22Rv1 (cell line): ENCODE data around the gene FAT1.

Experiments
- ZFX ChIP-seq: fragments of 450-650 bp; IDR thresholded peaks from 2 replicates; pipeline ENCODE4 v1.6.1; 2017; ENCODE audit warnings: antibody characterized with exemption, borderline replicate concordance
- TF ChIP-seq, protein P1 (sequence below): fragments of 450-650 bp; IDR thresholded peaks from 2 replicates; pipeline ENCODE4 v1.5.1; 2017; ENCODE audit warnings: mild to moderate bottlenecking

DNA sequence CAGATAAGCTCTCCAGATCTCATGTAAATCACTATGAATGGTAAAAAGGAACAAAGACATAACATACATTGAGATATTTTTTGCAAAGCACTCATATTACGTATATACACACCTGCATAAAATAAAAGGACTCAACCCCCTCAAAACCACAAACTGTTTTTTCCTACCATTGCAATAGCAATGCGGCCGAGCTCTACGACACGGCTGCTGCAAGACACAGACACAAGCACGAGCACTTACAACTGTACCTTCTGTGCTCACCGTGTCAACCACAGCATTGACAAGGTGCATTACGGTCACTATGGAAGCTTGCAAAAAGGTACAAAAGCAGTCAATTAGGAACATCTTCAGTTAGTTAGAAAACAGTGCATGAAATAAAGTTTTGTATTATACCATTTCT, 131.2 kb downstream of the FAT1 start:
- TF ChIP-seq, protein P1, sequence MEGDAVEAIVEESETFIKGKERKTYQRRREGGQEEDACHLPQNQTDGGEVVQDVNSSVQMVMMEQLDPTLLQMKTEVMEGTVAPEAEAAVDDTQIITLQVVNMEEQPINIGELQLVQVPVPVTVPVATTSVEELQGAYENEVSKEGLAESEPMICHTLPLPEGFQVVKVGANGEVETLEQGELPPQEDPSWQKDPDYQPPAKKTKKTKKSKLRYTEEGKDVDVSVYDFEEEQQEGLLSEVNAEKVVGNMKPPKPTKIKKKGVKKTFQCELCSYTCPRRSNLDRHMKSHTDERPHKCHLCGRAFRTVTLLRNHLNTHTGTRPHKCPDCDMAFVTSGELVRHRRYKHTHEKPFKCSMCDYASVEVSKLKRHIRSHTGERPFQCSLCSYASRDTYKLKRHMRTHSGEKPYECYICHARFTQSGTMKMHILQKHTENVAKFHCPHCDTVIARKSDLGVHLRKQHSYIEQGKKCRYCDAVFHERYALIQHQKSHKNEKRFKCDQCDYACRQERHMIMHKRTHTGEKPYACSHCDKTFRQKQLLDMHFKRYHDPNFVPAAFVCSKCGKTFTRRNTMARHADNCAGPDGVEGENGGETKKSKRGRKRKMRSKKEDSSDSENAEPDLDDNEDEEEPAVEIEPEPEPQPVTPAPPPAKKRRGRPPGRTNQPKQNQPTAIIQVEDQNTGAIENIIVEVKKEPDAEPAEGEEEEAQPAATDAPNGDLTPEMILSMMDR = no peak
- no peak for TF ChIP-seq ZFX
